Stomach (tissue), 9 donors: Measurements from ENCODE around the gene EVC2. TPM values are rescaled to one million over a fixed set of nuclear protein-coding genes. Genes with fewer than 3 reads are reported as not detected.
"Not testable (repeated sequence)": the region's sequence is repeated elsewhere in the genome, so short reads cannot be mapped to it uniquely, and the experiment has no call there.

Experiments
- DNase-seq, 2 donors: peaks; one replicate each; pipeline versions ENCODE4 v3.0.0 to v3.0.0-alpha.2; 2013 to 2019
- H3K27ac ChIP-seq, 5 donors: fragments of 200-600 bp in 4 of 5; sonication (generic) in 4 of 5; one replicate each; pipeline ENCODE4 v1.5.1; 2013 to 2019; ENCODE audit warnings: mild to moderate bottlenecking in 1 of 5, moderate library complexity in 1 of 5
- H3K27me3 ChIP-seq, 3 donors: fragments of 200-600 bp; sonication (generic); one replicate each; pipeline ENCODE4 v1.5.1; 2017 to 2019; ENCODE audit warnings: mixed run types in 1 of 3
- H3K36me3 ChIP-seq, 4 donors: fragments of 200-600 bp; sonication (generic); 1 replicate in 3 of 4; 2 replicates in 1 of 4; pipeline ENCODE4 v1.5.1; 2016 to 2019
- H3K4me1 ChIP-seq, 4 donors: fragments of 200-600 bp; sonication (generic); one replicate each; pipeline ENCODE4 v1.5.1; 2016 to 2019
- H3K4me3 ChIP-seq, 4 donors: fragments of 200-600 bp; sonication (generic) in 3 of 4; one replicate each; pipeline ENCODE4 v1.5.1; 2016 to 2019; ENCODE audit warnings: mild to moderate bottlenecking in 1 of 4
- H3K9me3 ChIP-seq, 4 donors: fragments of 200-600 bp; sonication (generic); one replicate each; pipeline ENCODE4 v1.5.1; 2016 to 2019
- CTCF ChIP-seq, 7 experiments: fragments of 450-650 bp in 4 of 7; fragments of 200-600 bp in 3 of 7; sonication (generic) in 3 of 7; IDR thresholded peaks; one replicate each; pipeline ENCODE4 v1.5.1; 2016 to 2019; ENCODE audit warnings: antibody characterized with exemption in 7 of 7, control low read depth in 2 of 7, mild to moderate bottlenecking in 1 of 7
- EP300 ChIP-seq: sonication (generic); formaldehyde crosslinking; IDR thresholded peaks from one replicate; pipeline ENCODE4 v1.6.1; 2017; ENCODE audit warnings: antibody characterized with exemption
- POLR2A ChIP-seq, 4 donors: fragments of 450-650 bp; IDR thresholded peaks; one replicate each; pipeline ENCODE4 v1.6.1; 2016; ENCODE audit warnings: antibody characterized with exemption in 4 of 4, control low read depth in 2 of 4, mild to moderate bottlenecking in 1 of 4, moderate library complexity in 1 of 4
- POLR2AphosphoS5 ChIP-seq, 3 donors: sonication (generic); formaldehyde crosslinking; IDR thresholded peaks; one replicate each; pipeline ENCODE4 v1.6.1; 2016; ENCODE audit warnings: antibody characterized with exemption in 3 of 3
- WGBS, 5 donors: extraction: QIAGEN DNeasy Blood & Tissue Kit in 3 of 5; methylation state at CpG; one replicate each; pipeline versions ENCODE4 v1.1.5 to v1.1.7; 2013 to 2018; 5-methylcytosine and 5-hydroxymethylcytosine counted together
- intact Hi-C: fragments of 100-400 bp; cut with DNase I; formaldehyde crosslinking; loops from one replicate; pipeline ENCODE4 v1.15.1; 2023; ENCODE audit warnings: low total_unique reads
- polyA plus RNA-seq, 3 donors: library from polyadenylated mRNA; stranded (reverse); fragments of 200-250 nt; gene quantifications; one replicate each; pipeline ENCODE4 v1.2.3, GENCODE V29; 2013
- total RNA-seq, 5 donors: library from RNA; depleted of rRNA; stranded (reverse); fragments of >200 nt; gene quantifications; one replicate each; pipeline versions ENCODE4 v1.1.0 to v1.2.3, GENCODE V29; 2014 to 2016
- donor health status: healthy with polysubstance abuse.
- donor health status: Bipolar disorder and iron deficiency.
- donor health status: healthy.

The EVC2 gene
- total and polyA plus RNA-seq, 8 donors: 0.76 to 11.7 (median 4.9) TPM

DNA sequence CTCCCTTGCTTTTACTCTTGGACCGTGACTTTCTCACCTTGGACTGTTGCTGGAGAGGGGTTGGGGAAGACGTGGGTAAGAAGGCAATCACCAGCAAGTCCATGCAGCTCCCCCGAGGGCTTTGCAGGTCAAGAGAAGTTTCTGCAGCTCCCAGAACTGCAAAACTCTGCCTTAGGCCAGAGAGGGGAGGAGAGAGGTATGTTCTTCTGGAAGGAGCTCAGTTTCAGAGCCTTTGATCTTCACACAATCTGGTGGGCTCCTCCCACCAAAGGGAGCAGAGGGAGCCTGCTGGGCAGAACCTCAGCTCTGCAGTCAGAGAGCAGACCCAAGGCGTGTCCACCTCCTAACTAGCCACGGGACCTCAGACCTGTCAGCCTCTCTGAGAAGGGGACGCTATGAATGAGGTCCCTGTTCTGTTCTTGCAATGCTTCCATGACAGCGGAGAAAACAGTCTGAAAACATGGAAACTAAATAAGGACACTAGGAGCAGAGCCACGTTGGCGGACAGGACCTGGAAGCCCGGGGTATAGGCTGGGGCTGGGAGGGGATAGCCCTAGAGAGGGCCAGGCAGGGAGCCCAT lies 92.8 kb downstream of the EVC2 start:
- intact Hi-C loops: no loop called here
- H3K4me1 ChIP-seq: no peaks in the 10 kb centered on the region
- no peak overlapping the region for H3K27ac ChIP-seq
- H3K36me3 ChIP-seq: peaks cover 23 to 82% (median 64%) of the 10 kb centered on the region in 4 donors
- H3K4me3 ChIP-seq: no peak overlapping the region
- H3K9me3 ChIP-seq: no peaks in the 10 kb centered on the region
- TF ChIP-seq POLR2A (IDR thresholded peaks at IDR 0.05): no peak
- no peak for TF ChIP-seq EP300
- no peak for TF ChIP-seq CTCF (IDR thresholded peaks at IDR 0.05)
- TF ChIP-seq POLR2AphosphoS5 (IDR thresholded peaks at IDR 0.05): no peak
- WGBS, 5 donors: 78 to 84% (median 80%) methylated on average over 10 of the region's 10 CpGs
- DNase-seq: no peak
- no peaks in the 10 kb centered on the region for H3K27me3 ChIP-seq

DNA sequence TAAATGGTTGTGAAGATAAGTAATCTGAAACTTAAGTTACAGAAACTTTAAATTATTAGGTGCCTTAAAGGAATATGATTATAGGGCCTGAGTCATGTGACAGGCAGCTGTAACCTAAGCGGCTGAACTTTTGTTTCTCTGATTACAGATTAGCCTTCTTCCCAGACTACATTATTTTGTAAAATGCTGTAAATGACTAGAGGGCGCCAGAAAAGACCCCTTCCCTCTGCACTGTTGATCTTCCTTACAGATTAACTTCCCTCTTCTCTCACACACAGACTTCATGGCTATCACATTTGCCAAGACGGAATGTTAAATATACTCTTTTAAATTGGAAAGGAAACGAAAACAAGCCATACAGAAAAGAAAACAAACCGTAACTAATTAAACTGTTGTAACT lies 96.6 kb downstream of the EVC2 start:
- TF ChIP-seq EP300: no peak
- no peak for TF ChIP-seq POLR2AphosphoS5 (IDR thresholded peaks at IDR 0.05)
- TF ChIP-seq POLR2A (IDR thresholded peaks at IDR 0.05): no peak
- no peak for TF ChIP-seq CTCF (IDR thresholded peaks at IDR 0.05)
- 46 to 68% (median 58%) methylated on average over 5 of the region's 5 CpGs for WGBS, 5 donors
- Histone ChIP-seq H3K27me3 (no peaks in the 10 kb centered on the region), H3K36me3 (peaks cover 11 to 80% (median 41%) of the 10 kb centered on the region in 4 donors), H3K4me1 (no peaks in the 10 kb centered on the region), H3K4me3 (no peak overlapping the region), H3K27ac (no peak overlapping the region), H3K9me3 (no peaks in the 10 kb centered on the region)
- DNase-seq: no peak
- intact Hi-C loops: no loop called here

DNA sequence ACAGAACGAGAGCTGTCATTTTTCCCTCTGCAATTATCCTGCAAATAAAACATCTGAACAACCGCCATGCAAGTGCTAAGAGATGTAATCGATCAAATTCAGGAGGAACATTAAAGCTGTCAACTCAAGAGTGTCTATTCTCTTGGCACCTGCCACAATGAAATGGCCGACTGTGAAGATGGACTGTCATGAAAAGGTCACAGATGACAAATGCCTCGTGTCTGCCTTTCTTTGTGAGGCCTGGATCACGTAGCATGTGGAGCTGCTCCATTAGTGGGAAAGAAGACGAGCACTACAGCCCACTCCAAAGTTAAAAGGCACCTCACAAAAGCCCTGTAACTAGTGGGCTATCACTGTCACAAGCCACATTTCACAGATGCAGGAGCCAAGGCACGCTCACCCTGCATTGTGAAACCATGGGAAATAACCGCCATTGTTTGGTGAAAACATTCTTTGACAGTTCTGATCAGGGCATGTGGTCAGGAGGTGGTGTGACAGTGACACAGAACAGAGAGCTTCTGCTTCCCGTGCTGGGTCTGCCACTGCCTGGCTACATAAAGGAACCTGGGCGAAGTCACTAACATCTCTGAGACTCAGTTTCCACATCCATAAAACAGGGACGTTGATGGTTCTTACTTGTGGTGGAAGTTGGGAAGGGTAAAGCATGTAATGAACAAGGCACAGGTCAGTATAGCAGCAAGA lies 98.9 kb downstream of the EVC2 start:
- Histone ChIP-seq H3K9me3 (no peaks in the 10 kb centered on the region), H3K36me3 (peaks cover 0 to 68% (median 18%) of the 10 kb centered on the region in 4 donors), H3K27me3 (no peaks in the 10 kb centered on the region), H3K27ac (no peak overlapping the region), H3K4me3 (no peak overlapping the region), H3K4me1 (no peaks in the 10 kb centered on the region)
- WGBS, 5 donors: 89 to 94% (median 91%) methylated on average over 12 of the region's 12 CpGs
- intact Hi-C loops: no loop called here
- TF ChIP-seq POLR2A (IDR thresholded peaks at IDR 0.05) (no peak), CTCF (IDR thresholded peaks at IDR 0.05) (no peak), POLR2AphosphoS5 (IDR thresholded peaks at IDR 0.05) (no peak), EP300 (no peak)
- DNase-seq: no peak

- H3K36me3 ChIP-seq: peaks cover 3 to 34% (median 22%) of the 10 kb centered on the region in 4 donors
- H3K9me3 ChIP-seq, H3K27ac ChIP-seq, H3K4me1 ChIP-seq, H3K4me3 ChIP-seq, intact Hi-C loops, H3K27me3 ChIP-seq, DNase-seq: not testable (repeated sequence)
- WGBS, 5 donors: 88 to 95% (median 90%) methylated on average over 5 to 10 of the region's 10 CpGs
Observed at GRCh38 chr4:5593828-5594227, 114.5 kb downstream of the EVC2 start.

GRCh38 chr4:5592272-5592671 lies 116.1 kb downstream of the EVC2 start:
- TF ChIP-seq POLR2AphosphoS5 (IDR thresholded peaks at IDR 0.05): no peak
- no peak for TF ChIP-seq CTCF (IDR thresholded peaks at IDR 0.05)
- TF ChIP-seq POLR2A (IDR thresholded peaks at IDR 0.05): no peak
- no peak for TF ChIP-seq EP300
- intact Hi-C loops: no loop called here
- no peak overlapping the region for H3K4me3 ChIP-seq
- H3K36me3 ChIP-seq: peaks cover 3 to 37% (median 22%) of the 10 kb centered on the region in 4 donors
- WGBS, 5 donors: 92 to 96% (median 95%) methylated on average over 4 of the region's 4 CpGs
- no peaks in the 10 kb centered on the region for H3K27me3 ChIP-seq
- H3K4me1 ChIP-seq: no peaks in the 10 kb centered on the region
- DNase-seq: no peak
- no peak overlapping the region for H3K27ac ChIP-seq
- peaks cover 0 to 8% (median 2%) of the 10 kb centered on the region in 4 donors for H3K9me3 ChIP-seq
